Peyer's patch (tissue), 4 donors: ENCODE results near the gene GUCY1A2. TPM values are rescaled to one million over a fixed set of nuclear protein-coding genes. Genes with fewer than 3 reads are reported as not detected.

Source experiments
- DNase-seq, 3 donors: peaks; one replicate each; pipeline ENCODE4 v3.0.0-alpha.2; 2017 to 2019
- H3K27ac ChIP-seq, 4 donors: fragments of 200-600 bp; sonication (generic); one replicate each; pipeline ENCODE4 v1.5.1; 2016 to 2019
- H3K27me3 ChIP-seq, 2 donors: fragments of 200-600 bp; sonication (generic); one replicate each; pipeline ENCODE4 v1.5.1; 2019
- H3K36me3 ChIP-seq, 3 donors: fragments of 200-600 bp; sonication (generic); one replicate each; pipeline ENCODE4 v1.5.1; 2016 to 2019
- H3K4me1 ChIP-seq, 4 donors: fragments of 200-600 bp; sonication (generic); one replicate each; pipeline ENCODE4 v1.5.1; 2016 to 2019
- H3K4me3 ChIP-seq, 4 donors: fragments of 200-600 bp; sonication (generic); 1 replicate in 3 of 4; 2 replicates in 1 of 4; pipeline ENCODE4 v1.5.1; 2016 to 2019; ENCODE audit warnings: mild to moderate bottlenecking in 1 of 4
- H3K9me3 ChIP-seq, 4 donors: fragments of 200-600 bp; sonication (generic); one replicate each; pipeline ENCODE4 v1.5.1; 2016 to 2019; ENCODE audit warnings: mild to moderate bottlenecking in 1 of 4
- POLR2A ChIP-seq, 2 donors: fragments of 450-650 bp; IDR thresholded peaks; one replicate each; pipeline ENCODE4 v1.5.1; 2017; ENCODE audit warnings: antibody characterized with exemption in 2 of 2, mild to moderate bottlenecking in 2 of 2, moderate library complexity in 2 of 2
- total RNA-seq, 4 donors: library from RNA; depleted of rRNA; stranded (reverse); fragments of >200 nt; gene quantifications; one replicate each; pipeline ENCODE4 v1.1.0, GENCODE V29; 2016
- TF ChIP-seq, protein P1 (sequence below), 6 experiments: fragments of 450-650 bp in 4 of 6; fragments of 200-600 bp in 2 of 6; sonication (generic) in 1 of 6; IDR thresholded peaks; one replicate each; pipeline ENCODE4 v1.5.1; 2017 to 2019; ENCODE audit warnings: antibody characterized with exemption in 6 of 6, mild to moderate bottlenecking in 3 of 6, moderate library complexity in 1 of 6

GUCY1A2 gene
- total RNA-seq, 4 donors from 2014 or later: 0.53 to 0.95 (median 0.75) TPM

DNA sequence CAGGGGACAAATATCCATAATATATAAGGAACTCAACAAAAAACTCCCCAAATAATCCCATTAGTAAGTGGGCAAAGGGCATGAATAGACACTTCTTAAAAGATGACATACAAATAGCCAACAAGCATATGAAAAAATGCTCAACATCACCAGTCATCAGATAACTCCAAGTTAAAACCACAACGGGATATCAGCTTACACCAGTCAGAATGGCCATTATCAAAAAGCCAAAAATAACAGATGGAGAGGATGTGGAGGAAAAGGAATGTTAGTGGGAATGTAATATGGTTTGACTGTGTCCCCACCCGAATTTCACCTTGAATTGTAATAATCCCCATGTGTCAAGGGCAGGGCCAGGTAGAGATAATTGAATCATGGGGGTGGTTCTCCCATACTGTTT lies 350.1 kb downstream of the GUCY1A2 start:
- Histone ChIP-seq H3K27ac (no peak overlapping the region), H3K4me3 (no peak overlapping the region), H3K36me3 (no peaks in the 10 kb centered on the region), H3K9me3 (no peaks in the 10 kb centered on the region), H3K27me3 (no peaks in the 10 kb centered on the region), H3K4me1 (no peaks in the 10 kb centered on the region)
- DNase-seq: no peak
- TF ChIP-seq POLR2A (IDR thresholded peaks at IDR 0.05): no peak
- TF ChIP-seq, protein P1, sequence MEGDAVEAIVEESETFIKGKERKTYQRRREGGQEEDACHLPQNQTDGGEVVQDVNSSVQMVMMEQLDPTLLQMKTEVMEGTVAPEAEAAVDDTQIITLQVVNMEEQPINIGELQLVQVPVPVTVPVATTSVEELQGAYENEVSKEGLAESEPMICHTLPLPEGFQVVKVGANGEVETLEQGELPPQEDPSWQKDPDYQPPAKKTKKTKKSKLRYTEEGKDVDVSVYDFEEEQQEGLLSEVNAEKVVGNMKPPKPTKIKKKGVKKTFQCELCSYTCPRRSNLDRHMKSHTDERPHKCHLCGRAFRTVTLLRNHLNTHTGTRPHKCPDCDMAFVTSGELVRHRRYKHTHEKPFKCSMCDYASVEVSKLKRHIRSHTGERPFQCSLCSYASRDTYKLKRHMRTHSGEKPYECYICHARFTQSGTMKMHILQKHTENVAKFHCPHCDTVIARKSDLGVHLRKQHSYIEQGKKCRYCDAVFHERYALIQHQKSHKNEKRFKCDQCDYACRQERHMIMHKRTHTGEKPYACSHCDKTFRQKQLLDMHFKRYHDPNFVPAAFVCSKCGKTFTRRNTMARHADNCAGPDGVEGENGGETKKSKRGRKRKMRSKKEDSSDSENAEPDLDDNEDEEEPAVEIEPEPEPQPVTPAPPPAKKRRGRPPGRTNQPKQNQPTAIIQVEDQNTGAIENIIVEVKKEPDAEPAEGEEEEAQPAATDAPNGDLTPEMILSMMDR (IDR thresholded peaks at IDR 0.05): no peak

DNA sequence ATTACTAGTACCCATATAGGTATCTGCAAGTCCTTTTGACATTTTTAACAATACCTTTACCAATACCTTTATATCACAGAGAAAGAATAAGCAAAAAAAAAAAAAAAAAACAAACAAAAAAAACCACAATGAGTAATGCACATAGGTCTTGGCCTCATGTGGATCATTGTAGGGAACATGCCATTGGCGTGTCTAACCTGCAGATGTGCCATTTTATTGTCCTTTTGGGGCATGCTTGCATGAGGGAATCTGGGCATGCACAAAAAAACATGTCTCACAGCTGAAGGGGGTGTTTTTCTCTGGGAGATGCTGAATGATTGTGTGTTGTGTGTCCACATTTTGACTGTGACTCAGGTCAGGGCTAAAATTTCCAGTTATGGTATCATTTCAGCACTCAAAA lies 361.6 kb downstream of the GUCY1A2 start:
- TF ChIP-seq, protein P1 (IDR thresholded peaks at IDR 0.05): no peak
- no peak for TF ChIP-seq POLR2A (IDR thresholded peaks at IDR 0.05)
- Histone ChIP-seq H3K27ac (no peak overlapping the region), H3K27me3 (no peaks in the 10 kb centered on the region), H3K4me1 (no peaks in the 10 kb centered on the region), H3K36me3 (no peaks in the 10 kb centered on the region), H3K9me3 (no peaks in the 10 kb centered on the region), H3K4me3 (no peak overlapping the region)
- no peak for DNase-seq

DNA sequence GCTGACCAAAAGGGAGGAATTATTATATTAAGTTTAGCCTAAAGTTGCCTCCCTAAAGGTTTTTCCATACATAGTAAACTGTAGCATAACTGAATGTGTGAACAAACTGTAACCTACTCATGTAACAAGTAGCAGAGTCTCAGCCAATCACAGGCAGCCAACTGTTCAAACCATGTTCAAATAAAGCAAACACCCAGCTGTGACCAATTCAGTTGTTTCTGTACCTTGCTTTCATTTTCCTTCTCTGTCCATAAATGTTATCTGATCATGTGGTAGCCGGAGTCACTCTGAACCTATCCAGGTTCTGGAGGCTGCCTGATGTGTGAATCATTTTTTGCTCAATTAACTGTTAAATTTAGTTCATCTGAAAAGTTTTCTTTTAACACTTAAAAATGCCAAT lies 373.5 kb downstream of the GUCY1A2 start:
- H3K4me1 ChIP-seq: no peaks in the 10 kb centered on the region
- H3K27me3 ChIP-seq: no peaks in the 10 kb centered on the region
- no peak overlapping the region for H3K4me3 ChIP-seq
- no peaks in the 10 kb centered on the region for H3K36me3 ChIP-seq
- H3K27ac ChIP-seq: no peak overlapping the region
- no peak for DNase-seq
- no peaks in the 10 kb centered on the region for H3K9me3 ChIP-seq
- TF ChIP-seq POLR2A (IDR thresholded peaks at IDR 0.05): no peak
- TF ChIP-seq, protein P1 (IDR thresholded peaks at IDR 0.05): no peak

DNA sequence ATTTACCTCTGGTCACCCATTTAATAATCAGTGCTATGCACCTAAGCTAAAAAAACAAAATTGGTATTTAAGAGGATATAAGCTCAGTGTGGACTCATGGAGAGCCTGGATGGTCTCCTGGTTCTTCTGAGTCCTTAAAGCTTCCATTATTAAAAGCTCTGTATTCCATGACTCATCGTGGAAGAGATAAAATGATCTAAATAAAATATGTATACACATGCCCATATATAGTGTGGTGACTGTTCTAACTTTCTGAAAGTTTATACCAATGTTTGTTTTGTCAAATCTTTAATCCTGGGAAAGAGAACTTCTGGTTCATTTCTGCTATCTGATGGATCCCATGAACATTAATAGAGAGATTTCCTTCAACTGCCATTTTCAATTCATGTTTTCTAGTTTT lies 375.9 kb downstream of the GUCY1A2 start:
- no peaks in the 10 kb centered on the region for H3K27me3 ChIP-seq
- H3K27ac ChIP-seq: no peak overlapping the region
- no peaks in the 10 kb centered on the region for H3K9me3 ChIP-seq
- H3K4me1 ChIP-seq: no peaks in the 10 kb centered on the region
- no peaks in the 10 kb centered on the region for H3K36me3 ChIP-seq
- no peak for DNase-seq
- TF ChIP-seq POLR2A (IDR thresholded peaks at IDR 0.05): no peak
- TF ChIP-seq, protein P1 (IDR thresholded peaks at IDR 0.05): no peak
- no peak overlapping the region for H3K4me3 ChIP-seq

DNA sequence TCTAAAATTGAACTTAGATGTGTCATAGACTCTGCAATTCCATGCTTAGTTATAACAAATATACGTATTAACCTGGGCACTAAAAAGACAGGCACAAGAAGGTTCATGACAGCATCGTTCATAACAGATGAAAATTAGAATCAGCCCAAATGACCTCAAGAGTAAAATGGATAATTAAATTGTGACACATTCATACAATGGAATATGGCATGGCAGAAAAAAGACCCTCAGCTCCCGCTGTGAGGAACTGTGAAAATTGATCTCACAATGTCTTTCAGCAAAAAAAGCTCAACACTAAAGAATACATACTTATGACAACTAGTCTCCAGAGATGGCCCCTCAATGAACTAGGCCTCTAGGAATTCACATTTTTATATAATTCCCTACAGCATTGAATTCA lies 386.0 kb downstream of the GUCY1A2 start:
- DNase-seq: no peak

More for the DNA sequence above, 386.0 kb downstream of the GUCY1A2 start:
- Histone ChIP-seq H3K4me3 (no peak overlapping the region), H3K36me3 (no peaks in the 10 kb centered on the region), H3K27ac (no peak overlapping the region), H3K9me3 (no peaks in the 10 kb centered on the region), H3K4me1 (no peaks in the 10 kb centered on the region), H3K27me3 (no peaks in the 10 kb centered on the region)
- TF ChIP-seq, protein P1 (IDR thresholded peaks at IDR 0.05): no peak
- TF ChIP-seq POLR2A (IDR thresholded peaks at IDR 0.05): no peak
